Gastroesophageal sphincter (tissue), 4 donors: Measurements from ENCODE around the gene CD46. TPM values are rescaled to one million over a fixed set of nuclear protein-coding genes. Genes with fewer than 3 reads are reported as not detected.
A peak's percentile ranks its signal among the peaks of the same experiment; 100 is the strongest.

Source experiments
- ATAC-seq: fragments of 150-250 bp; one replicate; pipeline ENCODE4 v1.9.1; 2016; ENCODE audit warnings: mild to moderate bottlenecking, moderate library complexity
- H3K27ac ChIP-seq, 4 donors: fragments of 200-600 bp; sonication (generic) in 3 of 4; 1 replicate in 3 of 4; 2 replicates in 1 of 4; pipeline ENCODE4 v1.5.1; 2016 to 2019
- H3K27me3 ChIP-seq: fragments of 200-600 bp; sonication (generic); one replicate; pipeline ENCODE4 v1.5.1; 2019
- H3K36me3 ChIP-seq, 2 donors: fragments of 200-600 bp; sonication (generic); one replicate each; pipeline ENCODE4 v1.5.1; 2019; ENCODE audit warnings: control low read depth in 1 of 2
- H3K4me1 ChIP-seq, 3 donors: fragments of 200-600 bp; sonication (generic); 1 replicate in 2 of 3; 2 replicates in 1 of 3; pipeline ENCODE4 v1.5.1; 2016 to 2019; ENCODE audit warnings: control low read depth in 2 of 3
- H3K4me3 ChIP-seq, 2 donors: fragments of 200-600 bp; sonication (generic); one replicate each; pipeline ENCODE4 v1.5.1; 2019; ENCODE audit warnings: mild to moderate bottlenecking in 1 of 2, moderate library complexity in 1 of 2
- H3K9me3 ChIP-seq, 3 donors: fragments of 200-600 bp; sonication (generic); one replicate each; pipeline ENCODE4 v1.5.1; 2017 to 2019; ENCODE audit warnings: control low read depth in 2 of 3
- CTCF ChIP-seq, 4 experiments: fragments of 200-600 bp in 2 of 4; fragments of 450-650 bp in 2 of 4; sonication (generic) in 1 of 4; IDR thresholded peaks; one replicate each; pipeline ENCODE4 v1.5.1; 2017 to 2019; ENCODE audit warnings: antibody characterized with exemption in 4 of 4, mild to moderate bottlenecking in 2 of 4, moderate library complexity in 2 of 4
- EP300 ChIP-seq: sonication (generic); formaldehyde crosslinking; IDR thresholded peaks from one replicate; pipeline ENCODE4 v1.6.1; 2017; ENCODE audit warnings: antibody characterized with exemption, mild to moderate bottlenecking
- POLR2A ChIP-seq, 2 donors: fragments of 450-650 bp; IDR thresholded peaks; one replicate each; pipeline ENCODE4 v1.6.1; 2017; ENCODE audit warnings: antibody characterized with exemption in 2 of 2, mild to moderate bottlenecking in 2 of 2, moderate library complexity in 1 of 2
- POLR2AphosphoS5 ChIP-seq: sonication (generic); formaldehyde crosslinking; IDR thresholded peaks from one replicate; pipeline ENCODE4 v1.6.1; 2017; ENCODE audit warnings: antibody characterized with exemption
- WGBS, 2 donors: methylation state at CpG; one replicate each; pipeline ENCODE4 v1.1.5; 2018; ENCODE audit warnings: low coverage in 1 of 2; 5-methylcytosine and 5-hydroxymethylcytosine counted together
- total RNA-seq, 4 donors: library from RNA; depleted of rRNA; stranded (reverse); fragments of >200 nt; gene quantifications; one replicate each; pipeline ENCODE4 v1.1.0, GENCODE V29; 2016

The CD46 gene
- total RNA-seq, 4 donors from 2014 or later: 69.1 to 117 (median 98.6) TPM

GRCh38 chr1:207831517-207832327 lies 79.9 kb downstream of the CD46 start:
- Histone ChIP-seq H3K27ac (peak overlapping the region; percentile 26 to 99 (median 74)), H3K27me3 (no peaks in the 10 kb centered on the region), H3K4me1 (peaks cover 14 to 96% (median 75%) of the 10 kb centered on the region in 3 donors), H3K9me3 (no peaks in the 10 kb centered on the region), H3K36me3 (peaks cover 0 to 2% of the 10 kb centered on the region in 2 donors), H3K4me3 (no peak overlapping the region)
- 48 to 54% methylated on average over 4 to 6 of the region's 9 CpGs for WGBS, 2 donors
- no peak for ATAC-seq
- TF ChIP-seq POLR2AphosphoS5: no peak
- TF ChIP-seq POLR2A (IDR thresholded peaks at IDR 0.05): no peak
- no peak for TF ChIP-seq CTCF (IDR thresholded peaks at IDR 0.05)
- no peak for TF ChIP-seq EP300

GRCh38 chr1:207832796-207833195 lies 80.9 kb downstream of the CD46 start:
- 88 to 100% methylated on average over 3 to 4 of the region's 8 CpGs for WGBS, 2 donors

GRCh38 chr1:207833381-207833780 lies 81.5 kb downstream of the CD46 start:
- no peak for ATAC-seq
- no peaks in the 10 kb centered on the region for H3K9me3 ChIP-seq
- no peak overlapping the region for H3K4me3 ChIP-seq
- TF ChIP-seq EP300 (no peak), POLR2AphosphoS5 (no peak), POLR2A (IDR thresholded peaks at IDR 0.05) (no peak), CTCF (IDR thresholded peaks at IDR 0.05) (no peak)
- WGBS, 2 donors: 77 to 100% methylated on average over 1 to 6 of the region's 6 CpGs
- H3K27me3 ChIP-seq: no peaks in the 10 kb centered on the region
- H3K4me1 ChIP-seq: peaks cover 5 to 96% (median 69%) of the 10 kb centered on the region in 3 donors
- peaks cover 0 to 2% of the 10 kb centered on the region in 2 donors for H3K36me3 ChIP-seq
- H3K27ac ChIP-seq: peak overlapping the region in 3 of 4 donors; percentile 70 to 99 (median 77)

More at GRCh38 chr1:207832796-207833195, 80.9 kb downstream of the CD46 start:
- Histone ChIP-seq H3K27me3 (no peaks in the 10 kb centered on the region), H3K4me3 (no peak overlapping the region), H3K27ac (peak overlapping the region in 3 of 4 donors; percentile 70 to 99 (median 77)), H3K36me3 (peaks cover 0 to 2% of the 10 kb centered on the region in 2 donors), H3K9me3 (no peaks in the 10 kb centered on the region), H3K4me1 (peaks cover 5 to 96% (median 70%) of the 10 kb centered on the region in 3 donors)
- ATAC-seq: no peak
- TF ChIP-seq POLR2AphosphoS5 (no peak), EP300 (no peak), POLR2A (IDR thresholded peaks at IDR 0.05) (no peak), CTCF (IDR thresholded peaks at IDR 0.05) (no peak)

GRCh38 chr1:207833956-207834660 lies 82.3 kb downstream of the CD46 start:
- Histone ChIP-seq H3K36me3 (peaks cover 0 to 2% of the 10 kb centered on the region in 2 donors), H3K4me3 (no peak overlapping the region), H3K4me1 (peaks cover 5 to 96% (median 69%) of the 10 kb centered on the region in 3 donors), H3K27ac (peak overlapping the region in 3 of 4 donors; percentile 70 to 99 (median 77)), H3K9me3 (no peaks in the 10 kb centered on the region), H3K27me3 (no peaks in the 10 kb centered on the region)
- no peak for ATAC-seq
- TF ChIP-seq EP300: no peak
- no peak for TF ChIP-seq POLR2AphosphoS5
- TF ChIP-seq CTCF (IDR thresholded peaks at IDR 0.05): no peak
- TF ChIP-seq POLR2A (IDR thresholded peaks at IDR 0.05): no peak
- WGBS, 2 donors: 73 to 91% methylated on average over 4 to 7 of the region's 7 CpGs
